K562 (cell line): ENCODE results near the gene GOLGA6B. TPM values are rescaled to one million over a fixed set of nuclear protein-coding genes. Genes with fewer than 3 reads are reported as not detected.
A peak's percentile ranks its signal among the peaks of the same experiment; 100 is the strongest.
"Not testable (repeated sequence)": the region's sequence is repeated elsewhere in the genome, so short reads cannot be mapped to it uniquely, and the experiment has no call there.

Experiments used
- ATAC-seq: fragments of 200-7000 bp; cut with Tn5 transposase; 3 replicates; pipeline ENCODE4 v1.9.1; 2020; ENCODE audit warnings: moderate library complexity
- BruUV-seq: library from RNA; stranded (reverse); fragments of 400-500 nt; replicated peaks from 2 replicates; lab custom pipeline; 2021; lab: Mats Ljungman, UMichigan
- CTCF ChIA-PET: fragments of 300-600 bp; formaldehyde crosslinking; extraction: SDS; loops from one replicate; lab custom pipeline; 2021; ENCODE audit warnings: low intra/inter-chr PET ratio; lab: Yijun Ruan, JAX
- POLR2A ChIA-PET: fragments of 300-600, 350-650 bp; sonication (Branson Sonifier 250); formaldehyde crosslinking; extraction: SDS; loops from one replicate; lab custom pipeline; 2021; ENCODE audit warnings: antibody characterized with exemption, inconsistent platforms; lab: Yijun Ruan, JAX
- DNase-seq, 4 experiments: peaks; one replicate each; pipeline versions ENCODE4 v3.0.0 to v3.0.0-alpha.2; 2011 to 2018; ENCODE audit warnings: low spot score in 3 of 4, mixed read lengths in 3 of 4; ENCODE audit errors: extremely low read depth in 1 of 4
- FAIRE-seq: peaks from 2 replicates; lab custom pipeline; 2011; peaks lifted over from hg19 to GRCh38; lab: Jason Lieb, UNC
- H2AFZ ChIP-seq: 2 replicates; pipeline ENCODE4 v1.6.0; 2011; ENCODE audit warnings: low read depth, low read length, control low read depth, inconsistent platforms
- H3K27ac ChIP-seq: fragments of 200-600 bp; 3 replicates; pipeline ENCODE4 v1.8.0; 2011; ENCODE audit warnings: low read depth, mild to moderate bottlenecking, control low read depth, inconsistent platforms, low read length, moderate library complexity, mixed read lengths; ENCODE audit errors: extremely low read depth
- H3K27me3 ChIP-seq, 2 experiments: fragments of 300-600 bp in 1 of 2; 2 replicates in 1 of 2; 3 replicates in 1 of 2; pipeline versions ENCODE4 v1.6.0 to v1.8.0; 2011; ENCODE audit warnings: inconsistent platforms in 2 of 2, low read length in 2 of 2, mild to moderate bottlenecking in 1 of 2, mixed read lengths in 1 of 2, moderate library complexity in 1 of 2; ENCODE audit not compliant: control insufficient read depth in 2 of 2, insufficient read depth in 2 of 2
- H3K36me3 ChIP-seq: fragments of 300-600 bp; 3 replicates; pipeline ENCODE4 v1.8.0; 2011; ENCODE audit warnings: mild to moderate bottlenecking, low read length, inconsistent platforms; ENCODE audit not compliant: control insufficient read depth, insufficient read depth
- H3K4me1 ChIP-seq, 2 experiments: fragments of 200-600 bp in 1 of 2; replicated peaks in 1 of 2; 2 replicates in 1 of 2; 3 replicates in 1 of 2; pipeline versions ENCODE4 v1.5.1 to v1.8.0; 2011; ENCODE audit warnings: inconsistent platforms in 2 of 2, low read length in 2 of 2, mild to moderate bottlenecking in 1 of 2, mixed read lengths in 1 of 2, moderate library complexity in 1 of 2; ENCODE audit not compliant: control insufficient read depth in 2 of 2, insufficient read depth in 2 of 2
- H3K4me2 ChIP-seq: 2 replicates; pipeline ENCODE4 v1.6.1; 2011; ENCODE audit warnings: low read length, control low read depth, inconsistent platforms, mixed read lengths; ENCODE audit not compliant: insufficient read depth
- H3K4me3 ChIP-seq: fragments of 200-600 bp; sonication (generic), shearing (Covaris generic); 2 replicates; pipeline ENCODE4 v1.5.1; 2016; ENCODE audit warnings: control low read depth, inconsistent platforms
- H3K79me2 ChIP-seq: fragments of 200-600 bp; 3 replicates; pipeline ENCODE4 v1.8.0; 2011; ENCODE audit warnings: low read length, inconsistent platforms; ENCODE audit not compliant: control insufficient read depth, insufficient read depth
- H3K9ac ChIP-seq, 2 experiments: 2 replicates each; pipeline versions ENCODE4 v1.6.0 to v1.6.1; 2011; ENCODE audit warnings: low read depth in 2 of 2, low read length in 2 of 2, control low read depth in 1 of 2, inconsistent platforms in 1 of 2, mild to moderate bottlenecking in 1 of 2, mixed read lengths in 1 of 2; ENCODE audit not compliant: insufficient read depth in 1 of 2
- H3K9me1 ChIP-seq: one replicate; pipeline ENCODE4 v1.6.0; 2011; ENCODE audit warnings: inconsistent platforms, mild to moderate bottlenecking, low read length, moderate library complexity; ENCODE audit not compliant: control insufficient read depth, insufficient read depth
- H3K9me3 ChIP-seq: replicated peaks from 2 replicates; pipeline ENCODE4 v1.5.1; 2011; ENCODE audit warnings: low read depth, low read length, inconsistent platforms; ENCODE audit not compliant: control insufficient read depth, insufficient read depth
- H4K20me1 ChIP-seq: replicated peaks from 2 replicates; pipeline ENCODE4 v1.6.1; 2011; ENCODE audit warnings: low read length, inconsistent platforms, mixed read lengths; ENCODE audit not compliant: control insufficient read depth, insufficient read depth
- CTCF ChIP-seq, 3 experiments: IDR thresholded peaks in 2 of 3; conservative IDR thresholded peaks in 1 of 3; 2 replicates each; pipeline ENCODE4 v1.5.1; 2011 to 2012; ENCODE audit warnings: low read length in 3 of 3, mild to moderate bottlenecking in 3 of 3, control low read depth in 2 of 3, improper control_type of control experiment in 1 of 3, inconsistent platforms in 1 of 3, low read depth in 1 of 3, mixed read lengths in 1 of 3, moderate library complexity in 1 of 3; ENCODE audit not compliant: insufficient read depth in 2 of 3
- ZNF764 ChIP-seq: fragments of 250-450 bp; sonication (Bioruptor Pico); IDR thresholded peaks from 2 replicates; pipeline ENCODE4 v1.4.0; 2020; ENCODE audit warnings: low read depth, mild to moderate bottlenecking, moderate library complexity
- WGBS: fragments of 100-300 bp; shearing (Covaris generic); methylation state at CpG from one replicate; pipeline ENCODE4 v1.1.6; 2016; ENCODE audit warnings: low coverage, mixed read lengths; ENCODE audit not compliant: insufficient coverage; ENCODE audit errors: missing lambda C conversion rate; 5-methylcytosine and 5-hydroxymethylcytosine counted together
- in situ Hi-C: fragments of 300-500 bp; cut with MboI; formaldehyde crosslinking; loops from 4 replicates; pipeline ENCODE4 v1.15.0; 2018; ENCODE audit warnings: inconsistent platforms, mixed read lengths
- intact Hi-C: fragments of 100-400 bp; cut with micrococcal nuclease; formaldehyde crosslinking; loops from 2 replicates; pipeline ENCODE4 v1.14.2; 2022
- polyA plus RNA-seq, 8 experiments: library from polyadenylated mRNA; depleted of rRNA in 4 of 8; stranded (reverse) in 5 of 8; unstranded in 3 of 8; fragments of >200 nt; fragmentation: Nextera tagmentation in 2 of 8; fragmentation: Illumina TruSeq in 1 of 8; extraction: Ambion mirVana in 2 of 8; extraction: Trizol in 1 of 8; gene quantifications; 2 replicates each; pipeline versions ENCODE4 v1.2.1 to v1.2.3, GENCODE V29; 2011 to 2014; ENCODE audit warnings: inconsistent platforms in 1 of 8, missing spikeins in 1 of 8
- total RNA-seq, 7 experiments: library from RNA; depleted of rRNA in 6 of 7; stranded (reverse); fragments of >200 nt in 6 of 7; fragmentation: Illumina TruSeq in 2 of 7; extraction: Trizol in 2 of 7; gene quantifications; 2 replicates each; pipeline versions ENCODE4 v1.2.1 to v1.2.3, GENCODE V29; 2011 to 2021; ENCODE audit warnings: low replicate concordance in 1 of 7

The GOLGA6B gene
- total and polyA plus RNA-seq, 9 of the 15 experiments (the other 6 are each of a cell fraction or from before 2014, with no cell fraction given): not detected

GRCh38 chr15:72628249-72629067 lies 26.0 kb upstream of the GOLGA6B start:
- H3K4me3 ChIP-seq, H3K4me2 ChIP-seq, H3K36me3 ChIP-seq, H4K20me1 ChIP-seq, BruUV-seq, intact Hi-C loops, H3K9me1 ChIP-seq, H3K9ac ChIP-seq, FAIRE-seq: not testable (repeated sequence)
- 19% methylated on average over 7 of the region's 11 CpGs for WGBS
- TF ChIP-seq ZNF764 (CRISPR knock-in tag) (peak; percentile 79), CTCF (IDR thresholded peaks at IDR 0.05 in 2 of 3, conservative IDR thresholded peaks at IDR 0.05 in 1 of 3; ENCODE audit: insufficient read depth in 2 of 3, low read depth in 1 of 3, low read length in 3 of 3) (peak; percentile 28 to 49 (median 42); a peak in 3 of 6 replicates)
- TF ChIP-seq, all 486 proteins: peak for 2; not testable (repeated sequence) for 484
- H2AFZ ChIP-seq, H3K79me2 ChIP-seq, H3K4me1 ChIP-seq, H3K9me3 ChIP-seq, H3K27ac ChIP-seq, H3K27me3 ChIP-seq, CTCF ChIA-PET: not testable (repeated sequence)
- ATAC-seq: peak; percentile 80
- in situ Hi-C loops: loop anchor here (25.0 kb wide), 1 partner anchor 1659 kb away; no protein-coding TSS in a partner anchor
- POLR2A ChIA-PET: interaction anchor here (0.6 to 1.0 kb wide), 2 partner anchors 167 to 288 kb away, joined by 3 read pairs; no protein-coding TSS in a partner anchor
- peak in 2 of 4 experiments; percentile 15 to 19 for DNase-seq

GRCh38 chr15:72629068-72629570 lies 25.4 kb upstream of the GOLGA6B start:
- DNase-seq, H3K27me3 ChIP-seq, H3K9ac ChIP-seq, FAIRE-seq, ATAC-seq, H2AFZ ChIP-seq, H3K27ac ChIP-seq, intact Hi-C loops, H3K79me2 ChIP-seq, H3K36me3 ChIP-seq, H3K9me1 ChIP-seq, BruUV-seq, H4K20me1 ChIP-seq, H3K9me3 ChIP-seq, H3K4me3 ChIP-seq, CTCF ChIA-PET, H3K4me2 ChIP-seq, H3K4me1 ChIP-seq: not testable (repeated sequence)
- POLR2A ChIA-PET: interaction anchor here (0.6 to 1.0 kb wide), 2 partner anchors 168 to 289 kb away, joined by 3 read pairs; no protein-coding TSS in a partner anchor
- 10% methylated on average over 5 of the region's 7 CpGs for WGBS
- in situ Hi-C loops: loop anchor here (25.0 kb wide), 1 partner anchor 1658 kb away; no protein-coding TSS in a partner anchor
